Fibroblast of lung (primary cell): Measurements from ENCODE around the gene ERFE. TPM values are rescaled to one million over a fixed set of nuclear protein-coding genes. Genes with fewer than 3 reads are reported as not detected.

Source experiments
- DNase-seq, 2 donors: peaks; one replicate each; pipeline versions ENCODE4 v3.0.0 to v3.0.0-alpha.2; 2010; ENCODE audit warnings: low read depth in 2 of 2
- H2AFZ ChIP-seq: 2 replicates; pipeline ENCODE4 v1.5.1; 2012; ENCODE audit warnings: low read length, control low read depth, inconsistent platforms
- H3K27ac ChIP-seq: 2 replicates; pipeline ENCODE4 v1.5.1; 2011; ENCODE audit warnings: low read length, control low read depth; ENCODE audit not compliant: insufficient read depth
- H3K27me3 ChIP-seq: 2 replicates; pipeline ENCODE4 v1.5.1; 2011; ENCODE audit warnings: mild to moderate bottlenecking, low read length; ENCODE audit not compliant: control insufficient read depth, insufficient read depth
- H3K36me3 ChIP-seq: 2 replicates; pipeline ENCODE4 v1.5.1; 2011; ENCODE audit warnings: low read length; ENCODE audit not compliant: control insufficient read depth, insufficient read depth
- H3K4me1 ChIP-seq: 2 replicates; pipeline ENCODE4 v1.5.1; 2011; ENCODE audit warnings: low read length; ENCODE audit not compliant: control insufficient read depth, insufficient read depth; ENCODE audit errors: extremely low read depth
- H3K4me2 ChIP-seq: 2 replicates; pipeline ENCODE4 v1.5.1; 2011; ENCODE audit warnings: low read length, control low read depth; ENCODE audit not compliant: insufficient read depth; ENCODE audit errors: extremely low read depth
- H3K4me3 ChIP-seq, 4 experiments: fragments of 200-600 bp in 1 of 4; sonication (generic) in 1 of 4; replicated peaks in 1 of 4; 2 replicates each; pipeline ENCODE4 v1.5.1; 2011 to 2016; ENCODE audit warnings: low read length in 4 of 4, low read depth in 3 of 4, mild to moderate bottlenecking in 3 of 4, control low read depth in 2 of 4, inconsistent platforms in 1 of 4, mixed read lengths in 1 of 4; ENCODE audit not compliant: insufficient read depth in 1 of 4; ENCODE audit errors: control extremely low read depth in 1 of 4
- H3K79me2 ChIP-seq: 2 replicates; pipeline ENCODE4 v1.5.1; 2012; ENCODE audit warnings: mild to moderate bottlenecking, low read length, inconsistent platforms; ENCODE audit not compliant: control insufficient read depth, insufficient read depth
- H3K9ac ChIP-seq: 2 replicates; pipeline ENCODE4 v1.5.1; 2011; ENCODE audit warnings: mild to moderate bottlenecking, low read length, control low read depth; ENCODE audit not compliant: insufficient read depth
- H3K9me3 ChIP-seq: 2 replicates; pipeline ENCODE4 v1.5.1; 2012; ENCODE audit warnings: low read depth, low read length; ENCODE audit not compliant: control insufficient read depth, insufficient read depth
- H4K20me1 ChIP-seq: 2 replicates; pipeline ENCODE4 v1.5.1; 2011; ENCODE audit warnings: low read length; ENCODE audit not compliant: control insufficient read depth, insufficient read depth; ENCODE audit errors: extremely low read depth
- EZH2 ChIP-seq: IDR thresholded peaks from 2 replicates; pipeline ENCODE4 v1.5.1; 2012; ENCODE audit warnings: low read length, control low read depth, mild to moderate bottlenecking; ENCODE audit errors: missing control alignments
- polyA plus RNA-seq, 2 donors: library from polyadenylated mRNA; depleted of rRNA in 1 of 2; stranded (reverse) in 1 of 2; unstranded in 1 of 2; fragments of >200 nt; gene quantifications; 2 replicates each; pipeline ENCODE4 v1.2.1, GENCODE V29; 2011 to 2012; ENCODE audit warnings: missing spikeins in 1 of 2
- total RNA-seq: library from RNA; depleted of rRNA; stranded (reverse); fragments of >200 nt; gene quantifications from 2 replicates; pipeline ENCODE4 v1.2.1, GENCODE V29; 2014
- TF ChIP-seq, protein P1 (sequence below), 2 donors: IDR thresholded peaks in 1 of 2; conservative IDR thresholded peaks in 1 of 2; 1 replicate in 1 of 2; 2 replicates in 1 of 2; pipeline ENCODE4 v1.5.1; 2011 to 2012; ENCODE audit warnings: low read length in 2 of 2, control low read depth in 1 of 2, inconsistent platforms in 1 of 2, low read depth in 1 of 2, mild to moderate bottlenecking in 1 of 2

Gene ERFE
- total and polyA plus RNA-seq, 2 donors (not counting 1 experiment from before 2014, with no cell fraction given): 1.5 to 8.3 TPM

GRCh38 chr2:238126775-238127164 lies 32.0 kb upstream of the ERFE start:
- Histone ChIP-seq H3K4me2 (peak overlapping the region; percentile 48), H3K36me3 (no peaks in the 10 kb centered on the region), H3K9ac (peak overlapping the region; percentile 23), H3K79me2 (no peaks in the 10 kb centered on the region), H3K4me3 (no peak overlapping the region), H3K4me1 (peaks cover 4% of the 10 kb centered on the region), H3K27ac (no peak overlapping the region), H3K9me3 (no peaks in the 10 kb centered on the region), H4K20me1 (no peaks in the 10 kb centered on the region), H2AFZ (peak overlapping the region; percentile 96), H3K27me3 (no peaks in the 10 kb centered on the region)
- DNase-seq: no peak
- TF ChIP-seq, protein P1, sequence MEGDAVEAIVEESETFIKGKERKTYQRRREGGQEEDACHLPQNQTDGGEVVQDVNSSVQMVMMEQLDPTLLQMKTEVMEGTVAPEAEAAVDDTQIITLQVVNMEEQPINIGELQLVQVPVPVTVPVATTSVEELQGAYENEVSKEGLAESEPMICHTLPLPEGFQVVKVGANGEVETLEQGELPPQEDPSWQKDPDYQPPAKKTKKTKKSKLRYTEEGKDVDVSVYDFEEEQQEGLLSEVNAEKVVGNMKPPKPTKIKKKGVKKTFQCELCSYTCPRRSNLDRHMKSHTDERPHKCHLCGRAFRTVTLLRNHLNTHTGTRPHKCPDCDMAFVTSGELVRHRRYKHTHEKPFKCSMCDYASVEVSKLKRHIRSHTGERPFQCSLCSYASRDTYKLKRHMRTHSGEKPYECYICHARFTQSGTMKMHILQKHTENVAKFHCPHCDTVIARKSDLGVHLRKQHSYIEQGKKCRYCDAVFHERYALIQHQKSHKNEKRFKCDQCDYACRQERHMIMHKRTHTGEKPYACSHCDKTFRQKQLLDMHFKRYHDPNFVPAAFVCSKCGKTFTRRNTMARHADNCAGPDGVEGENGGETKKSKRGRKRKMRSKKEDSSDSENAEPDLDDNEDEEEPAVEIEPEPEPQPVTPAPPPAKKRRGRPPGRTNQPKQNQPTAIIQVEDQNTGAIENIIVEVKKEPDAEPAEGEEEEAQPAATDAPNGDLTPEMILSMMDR (conservative IDR thresholded peaks at IDR 0.05 in 1 of 2, IDR thresholded peaks at IDR 0.05 in 1 of 2; ENCODE audit: low read depth in 1 of 2, low read length in 2 of 2): no peak
- TF ChIP-seq EZH2: no peak

DNA sequence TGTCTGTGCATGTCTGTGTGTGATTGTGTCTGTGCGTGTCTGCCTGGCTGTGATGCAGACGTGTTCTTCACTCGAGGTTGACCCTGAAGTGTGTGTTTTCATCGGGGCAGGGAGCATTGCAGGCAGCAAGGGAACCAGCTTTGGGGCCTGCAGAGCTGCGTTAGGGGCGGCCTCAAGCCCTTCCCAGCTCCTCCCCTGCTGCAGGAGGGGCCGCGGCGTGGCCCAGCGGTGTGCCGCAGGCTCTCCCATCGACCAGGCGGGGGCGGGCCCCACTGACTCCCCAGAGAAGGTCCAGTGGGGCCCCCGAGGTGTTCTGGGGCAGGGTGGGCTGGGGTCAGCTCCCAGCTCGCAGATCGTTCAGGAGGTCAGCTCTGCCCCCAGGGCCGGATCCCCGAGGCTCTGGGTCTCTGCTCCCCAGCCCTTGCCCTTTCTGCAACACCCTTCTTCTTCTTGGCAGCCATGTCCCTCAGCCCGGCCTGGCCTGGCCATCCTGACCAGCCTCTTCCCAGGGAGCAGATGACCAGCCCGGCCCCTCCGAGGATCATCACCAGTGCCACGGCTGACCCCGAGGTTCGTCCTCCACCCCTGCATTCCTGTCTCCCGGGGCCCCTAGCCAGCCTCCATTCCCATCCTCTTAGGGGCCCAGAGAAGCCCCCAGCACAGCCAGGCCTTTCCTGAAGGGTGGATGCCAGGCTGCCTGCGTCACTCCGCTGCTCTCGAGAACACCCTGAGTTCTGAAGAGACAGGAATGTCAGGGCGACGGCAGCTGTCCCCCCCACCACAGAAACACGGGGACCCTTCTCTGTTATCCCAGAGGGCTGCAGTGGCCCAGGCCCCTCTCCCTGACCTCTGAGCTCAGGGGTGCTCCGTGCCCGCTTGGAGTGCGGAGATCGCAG lies 31.4 kb upstream of the ERFE start:
- Histone ChIP-seq H3K4me2 (peak overlapping the region; percentile 48), H3K27ac (no peak overlapping the region), H3K4me3 (peak overlapping the region in 2 of 4 experiments; percentile 7 to 39), H4K20me1 (no peaks in the 10 kb centered on the region), H3K9me3 (no peaks in the 10 kb centered on the region), H3K79me2 (no peaks in the 10 kb centered on the region), H3K9ac (peak overlapping the region; percentile 13), H3K36me3 (no peaks in the 10 kb centered on the region), H3K4me1 (peaks cover 4% of the 10 kb centered on the region), H2AFZ (peak overlapping the region; percentile 96), H3K27me3 (no peaks in the 10 kb centered on the region)
- DNase-seq: peak; percentile 22 to 81
- TF ChIP-seq, protein P1 (conservative IDR thresholded peaks at IDR 0.05 in 1 of 2, IDR thresholded peaks at IDR 0.05 in 1 of 2; ENCODE audit: low read depth in 1 of 2, low read length in 2 of 2): peak in 1 of 2 donors; percentile 23
- TF ChIP-seq EZH2: no peak

- H3K9ac ChIP-seq: no peak overlapping the region
- no peaks in the 10 kb centered on the region for H3K79me2 ChIP-seq
- H3K9me3 ChIP-seq: no peaks in the 10 kb centered on the region
- H3K4me3 ChIP-seq: peak overlapping the region in 1 of 4 experiments; percentile 39
- no peak overlapping the region for H2AFZ ChIP-seq
- H3K27ac ChIP-seq: no peak overlapping the region
- no peaks in the 10 kb centered on the region for H3K27me3 ChIP-seq
- H4K20me1 ChIP-seq: no peaks in the 10 kb centered on the region
- no peak overlapping the region for H3K4me2 ChIP-seq
- no peaks in the 10 kb centered on the region for H3K36me3 ChIP-seq
- TF ChIP-seq EZH2: no peak
- TF ChIP-seq, protein P1 (conservative IDR thresholded peaks at IDR 0.05 in 1 of 2, IDR thresholded peaks at IDR 0.05 in 1 of 2; ENCODE audit: low read depth in 1 of 2, low read length in 2 of 2): no peak
- no peak for DNase-seq
- peaks cover 4% of the 10 kb centered on the region for H3K4me1 ChIP-seq
These were observed 30.7 kb upstream of the ERFE start for GRCh38 chr2:238128061-238128440.
